Liver (tissue), 3 donors: Measurements from ENCODE around the gene FRAS1.

Source experiments
- CTCF ChIP-seq: fragments of 150-350 bp; IDR thresholded peaks from 2 replicates; pipeline ENCODE4 v1.5.1; 2017; ENCODE audit warnings: improper control_type of control experiment, low read depth, low read length; ENCODE audit not compliant: missing input control
- GABPA ChIP-seq, 2 donors: IDR thresholded peaks in 1 of 2; conservative IDR thresholded peaks in 1 of 2; 2 replicates each; pipeline ENCODE4 v1.6.1; 2016; ENCODE audit warnings: antibody characterized with exemption in 2 of 2, mild to moderate bottlenecking in 1 of 2, moderate library complexity in 1 of 2
- REST ChIP-seq: IDR thresholded peaks from 2 replicates; pipeline ENCODE4 v1.6.1; 2016; ENCODE audit warnings: antibody characterized with exemption, mild to moderate bottlenecking
- donor health status: healthy.
- donor health status: healthy.

GRCh38 chr4:78207541-78207940 is 150.4 kb downstream of the FRAS1 start:
- TF ChIP-seq CTCF (no peak), GABPA (IDR thresholded peaks at IDR 0.05 in 1 of 2, conservative IDR thresholded peaks at IDR 0.05 in 1 of 2) (no peak), REST (no peak)
